A673 (cell line): Measurements from ENCODE around the gene ARNT2.

Experiments
- CTCF ChIP-seq: fragments of 300-800, 200-600 bp; sonication (generic); conservative IDR thresholded peaks from 2 replicates; pipeline ENCODE4 v1.5.1; 2017; ENCODE audit warnings: low read depth, mild to moderate bottlenecking, antibody characterized with exemption, low read length, moderate library complexity, mixed read lengths
- EZH2 ChIP-seq: fragments of 200-600 bp; sonication (generic); IDR thresholded peaks from 2 replicates; pipeline ENCODE4 v1.6.1; 2017; ENCODE audit warnings: borderline replicate concordance, low read depth, mild to moderate bottlenecking, mixed read lengths, antibody characterized with exemption, low read length; ENCODE audit not compliant: poor library complexity, severe bottlenecking

- TF ChIP-seq CTCF: no peak
- TF ChIP-seq EZH2: no peak
These were observed 169.4 kb downstream of the ARNT2 start for GRCh38 chr15:80573606-80574005.
